Mesenteric fat pad (tissue), 1 donor: Measurements from ENCODE around the gene MCC. TPM values are rescaled to one million over a fixed set of nuclear protein-coding genes. Genes with fewer than 3 reads are reported as not detected.

Source experiments
- DNase-seq: peaks from one replicate; pipeline ENCODE4 v3.0.0-alpha.2; 2020; ENCODE audit warnings: low spot score
- total RNA-seq: library from RNA; stranded (reverse); fragmentation: NEBNext Ultra II Directional; extraction: Animal tissue kit (Norgen Biotek cat#: 25700); gene quantifications from one replicate; pipeline ENCODE4 v1.2.1, GENCODE V29; 2021
- donor health status: DM: yes; HTN: yes; CAD: no.

The MCC gene
- total RNA-seq, 1 donor from 2014 or later, result 25.2 TPM

DNA sequence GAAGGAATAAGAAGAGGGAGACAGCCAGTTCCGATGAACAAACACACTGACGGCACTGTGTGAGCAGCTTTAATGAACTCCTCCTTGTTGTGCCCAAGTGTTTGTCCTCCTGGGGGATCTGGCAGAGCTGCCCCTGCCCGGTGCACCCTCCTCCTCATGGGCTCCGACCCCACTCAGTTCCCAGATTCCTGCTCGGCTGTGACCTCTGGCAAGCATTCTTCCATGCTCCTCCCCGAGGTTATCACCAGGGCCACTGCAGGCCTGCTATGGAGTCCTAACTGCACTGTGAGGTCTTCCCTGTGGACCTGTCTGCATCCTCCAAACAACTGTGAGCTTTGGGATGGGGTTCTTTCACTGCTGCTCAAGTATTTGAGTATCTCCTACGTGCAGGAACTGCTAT is 369.5 kb downstream of the MCC start:
- DNase-seq, result no peak

DNA sequence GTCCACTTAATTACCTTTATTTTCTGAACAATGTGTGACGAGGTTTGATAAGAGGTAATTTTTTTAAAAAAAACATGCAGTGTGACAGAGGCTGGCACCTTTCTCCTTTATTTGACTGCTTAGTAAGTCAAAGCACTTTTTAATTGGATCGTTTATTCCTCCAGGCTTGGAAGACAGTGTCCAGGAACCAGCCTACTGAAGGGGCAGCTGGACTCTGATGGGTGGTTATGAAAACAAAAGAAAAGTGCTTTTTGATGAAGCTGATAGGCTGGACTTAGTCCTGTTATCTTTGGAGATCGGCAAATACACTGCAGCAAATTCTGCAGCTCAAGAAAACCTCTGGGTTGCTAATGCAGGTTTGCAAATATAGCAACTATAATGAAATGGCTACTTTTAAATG is 370.0 kb downstream of the MCC start:
- DNase-seq, result no peak

DNA sequence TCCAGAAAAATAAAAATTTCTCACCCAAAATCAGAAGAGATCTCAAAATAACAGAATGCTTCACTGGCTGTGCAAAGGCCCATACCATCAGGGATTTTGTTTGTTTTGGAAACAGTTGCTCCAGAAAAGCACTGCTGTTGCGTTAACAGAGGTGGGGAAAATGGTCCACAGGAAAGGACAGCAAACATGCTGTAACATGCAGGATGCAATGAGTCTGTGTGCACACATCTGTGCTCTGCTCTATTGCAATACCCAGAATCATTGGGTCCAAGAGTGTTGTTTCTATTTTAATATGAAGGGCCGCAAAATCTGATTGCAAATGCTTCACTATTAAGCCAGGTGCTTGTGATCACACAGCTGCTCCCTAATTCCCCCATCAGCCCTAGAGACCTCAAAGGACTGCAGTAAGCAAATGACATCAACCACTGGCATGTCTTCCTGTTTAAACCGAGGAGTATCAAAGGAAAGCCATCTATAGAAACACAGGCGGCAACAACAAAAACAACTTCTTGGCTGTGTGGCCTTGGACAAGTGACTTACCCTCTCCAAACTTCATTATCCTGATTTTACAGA is 370.6 kb downstream of the MCC start:
- no peak for DNase-seq

DNA sequence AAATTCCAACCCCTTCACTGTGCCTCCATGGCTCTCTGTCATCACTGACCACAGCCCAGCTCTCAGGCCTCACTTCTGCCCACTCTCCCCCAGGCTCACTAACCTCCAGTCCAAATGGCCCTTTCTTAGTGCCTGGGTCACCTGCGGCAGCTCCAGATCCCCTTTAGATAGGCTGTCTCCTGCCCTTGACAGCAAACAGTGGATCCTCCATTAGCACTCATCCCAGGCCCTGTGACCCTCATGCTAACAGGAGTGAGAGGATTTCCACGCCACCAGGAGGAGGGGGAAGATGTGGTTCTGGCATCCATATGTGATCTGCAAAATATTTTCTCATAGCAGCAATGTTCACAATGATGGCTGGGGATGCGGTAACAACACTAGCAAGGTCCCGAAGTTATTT is 372.3 kb downstream of the MCC start:
- no peak for DNase-seq

DNA sequence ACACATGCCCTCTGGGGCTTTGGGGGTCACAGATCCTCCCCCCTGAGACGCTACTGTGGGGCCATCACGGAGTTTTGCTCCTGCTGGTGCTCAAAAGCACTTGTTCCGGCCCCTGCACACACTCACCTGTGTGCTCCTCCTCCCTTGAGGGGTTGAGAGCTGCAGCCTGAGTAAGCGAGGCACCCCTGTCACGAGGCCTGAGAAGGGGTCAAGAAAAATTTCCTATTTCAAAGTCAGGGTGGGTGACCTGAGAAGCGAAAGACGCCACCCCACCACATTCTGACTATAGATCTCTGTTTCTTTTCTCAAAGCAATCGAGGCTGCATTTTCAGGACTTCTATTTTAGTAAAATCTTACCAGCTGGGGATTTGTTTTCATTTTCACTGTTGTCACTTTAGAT is 373.2 kb downstream of the MCC start:
- no peak for DNase-seq

DNA sequence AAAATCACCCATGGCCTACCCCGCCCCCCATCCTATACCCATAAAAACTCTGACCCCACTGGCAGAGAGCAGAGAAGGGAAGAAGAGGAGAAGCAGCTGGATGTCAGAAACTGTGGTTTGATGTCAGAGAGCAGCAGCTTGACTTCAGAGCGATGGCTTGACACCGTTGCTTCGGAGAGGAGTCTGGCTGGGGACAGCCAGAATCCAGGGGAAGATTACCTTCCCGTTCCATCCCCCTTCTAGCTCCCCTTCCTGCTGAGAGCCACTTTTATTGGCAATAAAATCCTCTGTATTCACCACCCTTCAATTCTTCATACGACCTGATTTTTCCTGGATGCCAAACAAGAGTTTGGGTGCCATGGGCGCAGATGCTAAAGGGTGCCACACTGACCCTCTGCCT is 373.7 kb downstream of the MCC start:
- no peak for DNase-seq

DNA sequence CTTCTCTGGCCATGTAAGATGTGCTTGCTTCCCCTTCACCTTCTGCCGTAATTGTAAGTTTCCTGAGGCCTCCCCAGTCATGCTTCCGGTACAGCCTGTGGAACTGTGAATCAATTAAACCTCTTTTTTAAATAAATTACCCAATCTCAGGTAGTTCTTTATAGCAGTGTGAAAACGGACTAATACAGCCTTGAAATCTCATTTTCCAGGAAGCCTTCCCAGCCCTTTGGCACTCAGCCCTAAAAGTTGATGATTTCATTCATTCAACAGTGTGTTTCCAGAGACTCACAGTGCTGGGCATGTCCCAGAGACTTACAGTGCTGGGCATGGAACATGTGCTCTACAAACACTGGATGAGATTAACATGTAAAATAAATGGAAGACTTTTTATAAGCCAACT is 375.8 kb downstream of the MCC start:
- no peak for DNase-seq

DNA sequence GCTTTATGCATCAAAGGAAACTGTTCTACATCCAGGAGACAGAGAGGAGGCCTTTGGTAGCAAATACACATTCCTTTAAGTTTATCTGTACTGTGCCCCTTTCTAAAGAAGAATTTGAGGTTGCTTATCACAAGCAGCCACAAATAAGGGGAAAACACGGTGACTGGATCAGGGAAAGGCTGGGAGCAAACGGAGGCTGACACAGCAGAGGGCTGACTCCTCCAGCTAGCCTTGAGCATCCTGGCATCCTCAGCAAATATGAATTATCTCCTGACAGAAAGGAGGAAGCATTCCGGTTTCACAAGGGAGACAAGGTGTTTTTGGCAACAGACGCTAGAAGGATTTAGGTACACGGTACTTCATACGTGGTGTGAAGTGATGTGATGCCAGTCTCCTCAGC is 378.1 kb downstream of the MCC start:
- no peak for DNase-seq

DNA sequence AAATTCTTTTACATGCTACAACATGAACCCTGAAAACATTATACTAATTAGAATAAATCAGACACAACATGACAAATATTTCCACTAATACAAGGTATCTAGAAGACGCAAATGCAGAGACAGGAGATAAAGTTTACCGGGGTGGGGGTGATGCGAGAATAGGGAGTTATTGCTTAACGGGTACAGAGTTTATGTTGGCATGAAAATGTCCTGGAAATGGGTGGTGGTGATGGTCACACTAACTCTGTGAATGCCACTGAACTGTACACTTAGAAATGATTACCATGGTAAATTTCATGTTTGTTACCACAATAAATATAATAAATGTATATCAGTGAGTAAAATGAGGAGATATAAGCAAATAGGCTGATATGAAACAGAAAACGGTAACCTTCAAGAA is 378.9 kb downstream of the MCC start:
- DNase-seq, result no peak

DNA sequence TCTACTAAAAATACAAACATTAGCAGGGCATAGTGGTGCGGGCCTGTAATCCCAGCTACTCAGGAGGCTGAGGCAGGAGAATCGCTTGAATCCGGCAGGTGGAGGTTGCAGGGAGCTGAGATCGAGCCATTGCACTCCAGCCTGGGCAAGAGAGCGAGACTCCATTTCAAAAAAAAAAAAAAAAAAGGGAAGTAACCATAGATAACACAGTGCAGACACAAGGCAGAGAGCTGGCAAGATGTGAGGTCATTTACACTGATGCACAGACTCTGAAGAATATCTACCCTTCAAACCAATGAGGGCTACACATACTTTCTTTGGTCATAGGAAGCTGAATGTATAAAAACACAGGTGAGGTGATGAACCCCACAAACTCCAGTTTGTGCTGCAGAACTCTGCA is 379.8 kb downstream of the MCC start:
- DNase-seq, result no peak

DNA sequence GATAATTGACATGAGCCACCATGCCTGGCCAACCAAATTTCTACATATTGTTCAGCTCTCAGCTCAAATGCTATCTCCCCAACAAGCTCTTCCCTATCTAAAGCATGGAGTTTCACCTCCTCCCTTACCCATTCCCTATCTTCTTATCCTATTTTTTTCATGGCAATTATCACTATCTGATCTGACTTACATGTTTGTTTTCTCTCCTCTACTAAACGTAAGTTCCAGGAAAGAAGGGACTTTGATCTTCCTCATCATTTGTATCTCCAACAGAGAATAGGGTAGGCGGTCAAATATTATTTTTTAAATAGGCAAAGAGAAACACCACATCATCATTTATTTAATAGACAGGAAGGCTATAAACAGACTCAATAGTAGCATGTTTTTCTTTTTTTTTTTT is 381.4 kb downstream of the MCC start:
- no peak for DNase-seq

DNA sequence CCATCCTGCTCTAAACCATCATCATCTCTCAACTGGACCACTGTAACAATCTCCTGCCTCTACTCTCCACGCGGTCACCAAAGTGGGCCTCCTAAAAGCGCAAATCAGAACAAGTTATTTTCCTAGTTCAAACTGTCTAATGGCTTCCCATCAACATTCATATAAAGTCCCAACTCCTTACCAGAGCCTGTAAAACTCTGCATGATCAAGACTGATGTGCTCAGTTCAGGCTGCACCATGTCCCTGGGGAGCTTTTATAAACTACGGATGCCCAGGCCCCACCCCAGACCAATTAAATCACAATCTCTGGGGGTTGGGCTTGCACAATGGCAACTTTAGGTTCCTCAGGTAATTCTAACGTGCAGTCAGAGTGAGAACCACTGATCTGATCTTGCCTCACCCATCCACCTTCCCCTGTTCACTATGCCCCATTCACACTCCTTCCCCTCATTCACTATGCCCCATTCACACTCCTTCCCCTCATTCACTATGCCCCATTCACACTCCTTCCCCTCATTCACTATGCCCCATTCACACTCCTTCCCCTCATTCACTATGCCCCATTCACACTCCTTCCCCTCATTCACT is 382.5 kb downstream of the MCC start:
- DNase-seq, result no peak

DNA sequence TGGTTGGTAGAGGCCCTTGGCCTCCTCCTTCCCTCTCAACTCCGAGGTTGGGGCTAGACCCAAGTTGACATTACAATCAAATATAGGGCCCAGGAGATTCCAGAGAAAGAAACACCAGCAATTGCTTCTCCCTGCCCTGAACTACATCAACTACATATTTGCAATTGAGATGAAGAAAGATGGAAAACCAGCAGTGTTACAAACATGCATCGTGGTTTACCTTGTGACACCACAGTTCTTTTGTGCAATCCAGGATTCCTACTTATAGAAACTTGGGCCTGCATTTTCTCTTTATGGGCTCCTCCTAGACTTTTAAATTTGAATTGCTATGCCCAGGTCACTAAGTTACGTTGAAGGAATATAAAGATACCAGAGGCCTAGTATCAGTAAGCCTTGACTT is 384.9 kb downstream of the MCC start:
- DNase-seq, result no peak

DNA sequence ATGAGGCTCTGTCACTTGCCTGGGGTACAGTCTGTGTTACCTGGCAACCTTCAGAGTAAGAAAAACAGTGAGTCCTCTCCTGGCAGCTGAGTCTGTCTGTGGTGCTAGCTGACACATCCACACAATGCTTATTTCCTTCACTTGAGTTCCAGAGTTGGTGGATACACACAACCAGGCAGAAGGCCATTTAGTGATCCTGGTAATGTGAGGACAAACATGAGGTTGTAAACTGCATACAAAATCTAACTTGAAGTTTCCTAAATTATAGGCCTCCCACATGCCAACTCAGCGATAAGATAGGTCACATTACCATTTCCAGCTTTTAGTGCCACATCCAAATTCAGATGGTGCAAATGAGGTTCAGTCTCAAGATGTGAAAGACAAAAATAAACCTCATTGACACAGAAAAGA is 386.1 kb downstream of the MCC start:
- DNase-seq, result no peak

DNA sequence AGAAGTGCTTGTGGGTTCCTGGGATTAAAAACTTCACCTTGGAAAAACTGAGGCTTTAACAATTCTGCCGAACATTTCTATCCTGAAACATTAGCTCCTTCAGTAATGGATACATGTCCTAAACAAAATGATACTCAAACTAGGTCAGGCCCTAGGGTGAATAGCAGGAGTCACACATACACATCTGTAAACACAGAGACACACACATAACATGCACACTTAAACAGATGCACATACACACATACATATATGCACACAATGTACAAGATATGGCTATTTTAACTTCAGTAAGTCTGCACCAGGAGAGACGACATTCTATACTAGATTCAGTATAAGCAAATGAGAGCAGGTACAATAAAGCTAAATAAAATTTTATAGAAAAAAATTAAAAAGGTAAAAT is 387.3 kb downstream of the MCC start:
- DNase-seq, result no peak

DNA sequence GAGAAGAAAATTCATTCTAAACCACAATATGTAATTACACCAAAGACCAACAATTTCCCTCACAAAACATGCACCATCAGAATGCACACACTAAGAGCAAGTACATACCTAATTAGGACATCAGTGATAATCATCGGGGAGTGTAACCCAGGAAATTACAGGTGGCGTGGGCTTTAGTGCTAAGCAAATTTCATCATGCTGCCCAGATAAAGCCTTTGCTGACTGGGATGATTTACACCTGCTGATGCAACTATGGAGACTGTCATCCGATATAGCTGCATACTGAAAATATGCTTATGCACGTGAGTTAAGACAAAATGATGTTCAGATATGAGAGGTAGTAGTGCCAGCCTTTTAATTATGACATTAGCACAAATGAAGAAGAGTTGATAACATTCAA is 388.4 kb downstream of the MCC start:
- no peak for DNase-seq

DNA sequence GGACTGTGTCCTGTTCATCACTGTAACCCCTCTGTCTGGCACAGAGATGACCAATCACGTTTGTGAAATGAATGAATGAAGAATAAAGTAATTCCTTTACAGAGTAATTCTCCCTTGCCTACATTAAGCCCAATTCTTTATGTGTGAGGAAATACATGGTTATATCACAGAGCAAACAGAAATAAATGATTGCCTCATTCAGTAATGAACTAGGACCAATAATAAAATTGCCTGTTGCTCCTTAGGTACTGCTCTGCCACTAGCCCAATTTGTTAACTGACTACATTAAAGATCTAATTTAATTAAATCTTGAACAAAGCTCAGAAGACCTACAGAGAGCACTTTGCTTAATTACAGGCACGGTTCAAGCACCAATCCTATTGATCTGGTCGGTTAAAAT is 389.9 kb downstream of the MCC start:
- no peak for DNase-seq

DNA sequence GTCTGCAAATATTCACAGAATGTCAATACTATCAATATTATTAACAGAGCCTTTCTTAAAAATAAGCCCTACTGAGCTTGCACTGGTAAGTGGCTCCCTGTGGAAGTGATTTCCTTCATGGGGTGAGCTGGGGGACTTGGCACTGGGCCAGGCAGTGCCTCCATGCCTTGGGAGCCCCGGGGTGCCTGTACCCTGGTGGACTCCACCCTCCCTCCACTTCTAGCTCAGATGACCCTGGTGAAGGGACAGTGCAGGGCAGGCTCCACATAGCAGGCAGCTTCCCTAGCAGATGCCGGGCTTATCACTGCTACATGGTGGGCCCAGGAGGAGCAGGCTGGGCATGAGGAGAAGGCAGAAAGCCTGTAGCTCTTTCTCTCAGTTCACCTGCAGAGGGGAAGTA is 392.4 kb downstream of the MCC start:
- DNase-seq, result no peak

DNA sequence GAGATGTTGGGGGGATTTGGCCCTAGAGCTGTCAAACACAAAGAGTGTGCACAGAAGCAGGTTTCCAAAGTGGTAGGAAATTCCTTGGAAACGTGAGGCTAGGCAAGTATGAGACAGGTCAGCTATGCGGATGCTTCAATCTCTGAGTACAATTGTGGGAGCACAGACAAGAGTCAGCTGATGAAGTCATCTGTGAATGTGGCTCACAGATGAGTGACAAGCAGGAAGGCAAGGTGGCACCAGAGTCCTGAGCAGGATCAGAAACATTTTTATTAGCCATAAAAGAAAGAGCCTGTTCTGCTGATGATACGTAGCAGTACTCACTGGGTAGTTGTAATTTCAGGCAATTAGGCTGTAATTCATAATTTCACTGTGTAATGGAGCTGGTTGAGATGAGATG is 394.7 kb downstream of the MCC start:
- DNase-seq, result no peak

DNA sequence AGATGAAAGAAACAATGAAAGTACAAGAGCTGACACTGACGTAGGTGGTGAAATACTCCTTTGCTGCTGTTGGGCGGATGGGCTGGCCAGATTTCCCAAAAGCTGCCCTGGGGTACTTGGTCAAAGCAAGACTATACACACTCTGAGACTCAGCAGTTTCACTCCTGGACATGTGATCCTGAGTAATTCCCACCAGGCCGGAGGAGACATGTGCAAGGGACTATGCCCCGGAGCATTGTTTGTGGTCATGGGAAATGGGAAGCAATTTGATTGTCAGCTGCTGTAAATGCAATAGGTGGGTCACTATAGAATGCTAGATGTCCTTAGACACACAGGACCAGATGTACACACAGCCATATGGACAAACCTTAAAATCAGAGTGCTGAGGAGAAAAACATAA is 395.6 kb downstream of the MCC start:
- no peak for DNase-seq

DNA sequence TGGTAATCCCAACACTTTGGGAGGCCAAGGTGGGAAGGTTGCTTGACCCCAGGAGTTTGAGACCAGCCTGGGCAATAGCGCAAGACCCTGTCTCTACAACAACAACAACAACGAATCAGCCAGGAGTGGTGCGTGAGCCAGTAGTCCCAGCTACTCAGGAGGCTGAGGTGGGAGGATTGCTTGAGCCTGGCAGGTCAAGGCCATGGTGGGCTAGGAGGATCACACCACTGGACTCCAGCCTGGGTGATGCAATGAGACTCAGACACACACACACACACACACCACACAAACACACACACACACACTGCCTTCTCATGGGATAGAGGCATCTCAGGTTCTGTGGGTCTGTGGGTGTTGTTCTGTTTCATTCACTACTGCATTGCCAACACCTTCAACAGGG is 396.6 kb downstream of the MCC start:
- no peak for DNase-seq

DNA sequence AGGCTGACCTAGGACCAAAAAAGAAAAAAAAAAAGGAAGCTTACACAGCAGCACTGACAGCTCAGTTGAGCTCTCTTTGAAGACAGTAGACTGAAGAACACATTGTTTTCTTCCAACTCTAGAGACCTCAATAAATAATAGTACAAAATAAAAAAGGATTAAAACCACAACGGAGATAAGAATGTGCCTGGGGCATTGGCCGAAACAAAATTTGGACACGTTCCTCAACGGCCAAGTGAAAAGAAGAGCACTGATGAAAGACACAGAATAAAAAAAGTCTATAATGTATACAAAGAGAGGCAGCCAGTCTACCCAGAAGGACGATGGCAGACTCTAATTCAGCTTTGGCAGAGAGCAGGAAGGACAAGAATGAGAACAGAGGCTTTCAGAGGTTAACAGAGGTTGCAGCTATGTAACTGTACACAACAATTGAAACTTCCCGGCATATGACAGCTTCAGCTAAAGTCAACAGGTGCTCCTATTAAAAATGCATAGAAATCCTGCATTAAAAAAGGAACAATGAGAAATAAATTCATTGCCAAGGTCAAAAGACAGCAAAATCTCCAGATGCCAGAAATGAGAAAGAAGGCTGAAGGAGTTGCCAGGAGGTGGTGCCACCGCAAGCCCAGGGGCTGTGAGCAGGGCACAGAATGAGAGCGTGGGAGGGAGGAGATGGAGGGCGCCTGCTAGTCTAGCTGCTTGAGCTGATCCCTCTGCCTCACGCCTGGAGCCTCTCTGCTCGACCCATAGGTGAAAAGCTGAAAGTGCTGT is 397.7 kb downstream of the MCC start:
- no peak for DNase-seq
